Stimulated activated CD8-positive, alpha-beta memory T cell treated with anti-CD3 and anti-CD28 coated beads, Interleukin-2, amount 100 ng/mL, for 1 hour (primary cell): Measurements from ENCODE around the gene MICAL3.

ENCODE experiments used
- DNase-seq, 2 donors: peaks; one replicate each; pipeline ENCODE4 v3.0.0-alpha.2; 2020; ENCODE audit warnings: low read depth in 2 of 2

MICAL3 gene

GRCh38 chr22:17930455-17931313, 93.7 kb downstream of the MICAL3 start:
- DNase-seq = no peak

- DNase-seq = no peak
Observed at GRCh38 chr22:17929909-17930308, 94.5 kb downstream of the MICAL3 start.

- DNase-seq = no peak
Observed at GRCh38 chr22:17928391-17928790, 96.0 kb downstream of the MICAL3 start.

- DNase-seq = no peak
Observed at GRCh38 chr22:17927062-17927461, 97.3 kb downstream of the MICAL3 start.

- no peak for DNase-seq
Observed at GRCh38 chr22:17926516-17926915, 97.8 kb downstream of the MICAL3 start.

- no peak for DNase-seq
Observed at GRCh38 chr22:17925431-17925841, 98.9 kb downstream of the MICAL3 start.

- DNase-seq = no peak
Observed at GRCh38 chr22:17924735-17925364, 99.5 kb downstream of the MICAL3 start.

GRCh38 chr22:17924076-17924475, 100.3 kb downstream of the MICAL3 start:
- DNase-seq = no peak

GRCh38 chr22:17922925-17923903, 101.1 kb downstream of the MICAL3 start:
- DNase-seq = no peak

- DNase-seq = no peak
Observed at GRCh38 chr22:17921871-17922821, 102.2 kb downstream of the MICAL3 start.

- no peak for DNase-seq
Observed at GRCh38 chr22:17920992-17921650, 103.2 kb downstream of the MICAL3 start.

- DNase-seq = no peak
Observed at GRCh38 chr22:17920145-17920605, 104.2 kb downstream of the MICAL3 start.

- DNase-seq = no peak
Observed at GRCh38 chr22:17919276-17920144, 104.9 kb downstream of the MICAL3 start.

GRCh38 chr22:17918840-17919239, 105.5 kb downstream of the MICAL3 start:
- DNase-seq = no peak

GRCh38 chr22:17917490-17917983, 106.8 kb downstream of the MICAL3 start:
- no peak for DNase-seq

- no peak for DNase-seq
Observed at GRCh38 chr22:17916226-17916889, 108.0 kb downstream of the MICAL3 start.

- no peak for DNase-seq
Observed at GRCh38 chr22:17915676-17916075, 108.7 kb downstream of the MICAL3 start.

- no peak for DNase-seq
Observed at GRCh38 chr22:17915188-17915587, 109.2 kb downstream of the MICAL3 start.
